Measurements from ENCODE around the gene SLC38A3. TPM values are rescaled to one million over a fixed set of nuclear protein-coding genes. Genes with fewer than 3 reads are reported as not detected.

Gene SLC38A3
- total and polyA plus RNA-seq, 2 of the 8 experiments (the other 6 are each of a cell fraction or from before 2014, with no cell fraction given), result 1.2 to 3.7 TPM

DNA sequence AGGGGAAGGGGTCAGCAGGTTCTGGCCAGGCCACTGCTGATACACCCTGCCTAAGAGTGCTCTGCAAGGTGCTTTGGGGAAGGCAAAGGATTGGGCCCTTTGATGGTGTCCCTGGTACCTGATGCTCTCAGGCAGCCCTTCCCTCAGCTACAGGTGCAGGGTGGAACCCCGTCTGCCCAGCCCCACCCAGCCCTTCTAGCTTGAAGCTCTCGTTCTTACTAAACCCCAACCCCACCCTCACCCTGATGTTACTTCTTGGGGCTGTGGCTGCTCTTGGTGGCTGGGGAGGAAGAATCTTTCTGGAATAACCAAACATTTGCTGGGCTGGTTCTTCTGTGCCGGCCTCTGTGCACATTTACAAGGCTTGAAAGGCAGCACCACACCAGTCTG, 37.3 kb downstream of the SLC38A3 start:
- ChIA-PET CTCF (ENCODE audit: partially characterized antibody) (interaction anchor here (1.3 to 53.5 kb wide), 5 partner anchors 17 to 123 kb away, joined by 3 to 2149 read pairs (median 121); partner anchors contain the start of genes GNAI2, GNAT1, LSMEM2 and SEMA3B), POLR2A (ENCODE audit: partially characterized antibody) (interaction anchor here (0.6 to 3.4 kb wide), 7 partner anchors 9 to 51 kb away, joined by 3 to 41 read pairs (median 5); partner anchors contain the start of gene GNAT1)
- Histone ChIP-seq H3K4me3 (ENCODE audit: extremely low read depth in 1 of 4, insufficient read depth in 2 of 4, low read depth in 3 of 4, low read length in 4 of 4) (no peak overlapping the region), H3K14ac (ENCODE audit: insufficient read length) (no peak overlapping the region), H3K79me1 (ENCODE audit: low read depth, low read length) (peaks cover 25% of the 10 kb centered on the region), H3K4me2 (ENCODE audit: insufficient read depth in 1 of 2, low read depth in 2 of 2, low read length in 2 of 2) (peak overlapping the region in 1 of 2 experiments; percentile 87; a peak in 2 of 4 replicates), H2AFZ (ENCODE audit: low read length) (no peak overlapping the region), H3K79me2 (ENCODE audit: control insufficient read depth in 1 of 2, insufficient read depth in 2 of 2, low read length in 2 of 2) (peaks cover 33 to 92% of the 10 kb centered on the region in 2 experiments), H2AK5ac (ENCODE audit: low read depth, low read length) (peak overlapping the region; percentile 4; the same call in 1 of the 2 replicates), H2BK20ac (ENCODE audit: low read length) (peak overlapping the region; percentile 99), H3K56ac (replicated peaks; ENCODE audit: insufficient read length, low read depth, low read length) (no peak overlapping the region), H3K9ac (replicated peaks in 1 of 4; ENCODE audit: extremely low read depth in 1 of 4, low read depth in 3 of 4, low read length in 3 of 4) (no peak overlapping the region; a peak in 2 of 7 replicates), H3K27me3 (replicated peaks in 1 of 4; ENCODE audit: control insufficient read depth in 3 of 4, extremely low read depth in 1 of 4, insufficient read depth in 3 of 4, low read length in 3 of 4) (no peaks in the 10 kb centered on the region), H2BK120ac (replicated peaks; ENCODE audit: low read depth, low read length) (peak overlapping the region; percentile 8), H4K8ac (ENCODE audit: extremely low read depth, insufficient read depth, low read length) (no peak overlapping the region), H2BK12ac (ENCODE audit: low read depth, low read length) (peak overlapping the region; percentile 43; the same call in 1 of the 2 replicates), H3K9me3 (ENCODE audit: insufficient read depth in 2 of 2, low read depth in 1 of 2, low read length in 1 of 2) (no peaks in the 10 kb centered on the region), H3K27ac (ENCODE audit: low read depth, low read length) (peak overlapping the region; percentile 80; the same call in 1 of the 2 replicates), H4K5ac (ENCODE audit: insufficient read length, low read depth, low read length) (no peak overlapping the region), H3K23me2 (ENCODE audit: low read depth, low read length) (peaks cover 11% of the 10 kb centered on the region; the same call in 1 of the 2 replicates), H3K4me1 (replicated peaks in 1 of 4; ENCODE audit: control insufficient read depth in 3 of 4, insufficient read depth in 4 of 4, low read length in 3 of 4) (peaks cover 12 to 80% (median 70%) of the 10 kb centered on the region in 4 experiments), H3K4ac (replicated peaks; ENCODE audit: insufficient read length, low read depth, low read length) (peak overlapping the region; percentile 10), H4K91ac (replicated peaks; ENCODE audit: insufficient read length, low read length) (peak overlapping the region; percentile 14), H3K36me3 (ENCODE audit: control insufficient read depth in 2 of 4, insufficient read depth in 4 of 4, low read length in 3 of 4) (peaks cover 0 to 3% (median 0%) of the 10 kb centered on the region in 4 experiments; a peak in 1 of 8 replicates), H3K18ac (ENCODE audit: extremely low read depth, low read length) (peak overlapping the region; percentile 100), H2BK15ac (ENCODE audit: low read length) (peak overlapping the region; percentile 99), H3K23ac (ENCODE audit: insufficient read length) (no peak overlapping the region), H4K20me1 (replicated peaks in 1 of 2; ENCODE audit: control insufficient read depth in 1 of 2, insufficient read depth in 2 of 2, low read length in 2 of 2) (peaks cover 21 to 33% of the 10 kb centered on the region in 2 experiments), H2BK5ac (ENCODE audit: low read depth, low read length) (peak overlapping the region; percentile 98)
- no peak for FAIRE-seq
- WGBS, 2 experiments (ENCODE audit: extremely low coverage in 1 of 2, insufficient coverage in 1 of 2, insufficient read length in 1 of 2, insufficient replicate concordance in 2 of 2, low coverage in 1 of 2, low lambda C conversion rate in 2 of 2, missing lambda C conversion rate in 1 of 2), result 93% methylated on average over 3 of the region's 3 CpGs; no CpG with 5 or more reads in 1 of the 2 experiments
- no peak for DNase-seq (ENCODE audit: low read depth in 1 of 2, low spot score in 2 of 2)
- TF ChIP-seq SRF (IDR thresholded peaks at IDR 0.05; ENCODE audit: low read depth, low read length) (no peak), CBX8 (IDR thresholded peaks at IDR 0.05; ENCODE audit: borderline replicate concordance, low read depth, low read length) (no peak), NANOG (IDR thresholded peaks at IDR 0.05; ENCODE audit: insufficient read depth, low read depth, low read length, poor library complexity, severe bottlenecking) (no peak), SUZ12 (IDR thresholded peaks at IDR 0.05; ENCODE audit: low read length) (no peak), RNF2 (IDR thresholded peaks at IDR 0.05; ENCODE audit: borderline replicate concordance, low read depth, low read length, missing control alignments, poor library complexity, severe bottlenecking) (no peak), CTBP2 (IDR thresholded peaks at IDR 0.05; ENCODE audit: borderline replicate concordance, insufficient read depth, insufficient read length, low read length) (no peak), SP1 (IDR thresholded peaks at IDR 0.05; ENCODE audit: low read depth, low read length) (no peak), TCF12 (IDR thresholded peaks at IDR 0.05; ENCODE audit: low read depth, low read length) (no peak), KDM4A (IDR thresholded peaks at IDR 0.05; ENCODE audit: low read depth, low read length, severe bottlenecking) (no peak), POLR2A (IDR thresholded peaks at IDR 0.05; ENCODE audit: control extremely low read depth in 1 of 2, low read depth in 2 of 2, low read length in 2 of 2) (no peak), YY1 (IDR thresholded peaks at IDR 0.05; ENCODE audit: low read depth, low read length) (no peak), CREB1 (IDR thresholded peaks at IDR 0.05) (no peak), SP4 (IDR thresholded peaks at IDR 0.05; ENCODE audit: low read length) (no peak), SP2 (IDR thresholded peaks at IDR 0.05; ENCODE audit: low read length) (no peak)

Data from H1 (cell line).